ENCODE data around the gene LPIN1. TPM values are rescaled to one million over a fixed set of nuclear protein-coding genes. Genes with fewer than 3 reads are reported as not detected.

The LPIN1 gene
- total RNA-seq, 1 experiment from 2014 or later, result 43.1 TPM

- ChIA-PET POLR2A (ENCODE audit: unreplicated experiment) (no interaction called here), CTCF (no interaction called here)
- TF ChIP-seq EZH2 (IDR thresholded peaks at IDR 0.05; ENCODE audit: low read depth), result no peak
- no peak for TF ChIP-seq CTCF (conservative IDR thresholded peaks at IDR 0.05)
- no peaks in the 10 kb centered on the region for H3K9me3 ChIP-seq (ENCODE audit: insufficient read depth, low read depth)
- no peaks in the 10 kb centered on the region for H3K9me2 ChIP-seq (ENCODE audit: insufficient read depth)
- no peaks in the 10 kb centered on the region for H3K36me3 ChIP-seq (ENCODE audit: low read depth)
- no peaks in the 10 kb centered on the region for H4K20me1 ChIP-seq (ENCODE audit: insufficient read depth)
- no peaks in the 10 kb centered on the region for H3K79me2 ChIP-seq (ENCODE audit: low read depth)
- H2AFZ ChIP-seq, result no peak overlapping the region
- H3K27me3 ChIP-seq (ENCODE audit: insufficient read depth, low read depth), result no peaks in the 10 kb centered on the region
- intact Hi-C loops (cut with micrococcal nuclease; ENCODE audit: unreplicated experiment), result loop anchor here (5.0 to 10.0 kb wide), 3 partner anchors 617 to 1305 kb away; partner anchors contain the start of gene TRIB2
- DNase-seq, result peak in 1 of 2 experiments; percentile 47
- no peak overlapping the region for H3K4me3 ChIP-seq
- H3K4me2 ChIP-seq, result no peak overlapping the region
- H3F3A ChIP-seq (ENCODE audit: insufficient read depth, low read depth), result peaks cover 53% of the 10 kb centered on the region
- peaks cover 95% of the 10 kb centered on the region for H3K4me1 ChIP-seq (replicated peaks; ENCODE audit: insufficient read depth)
- no TSS peak for BruUV-seq (replicated peaks)
- H3K27ac ChIP-seq, result no peak overlapping the region
Observed at GRCh38 chr2:11699686-11700670, 46.5 kb upstream of the LPIN1 start.

GRCh38 chr2:11701206-11701605 lies 45.2 kb upstream of the LPIN1 start:
- H3F3A ChIP-seq (ENCODE audit: insufficient read depth, low read depth), result peaks cover 42% of the 10 kb centered on the region
- H3K27ac ChIP-seq, result peak overlapping the region; percentile 37; the same call in 1 of the 2 replicates
- peak in 1 of 2 experiments; percentile 58 for DNase-seq
- H3K9me2 ChIP-seq (ENCODE audit: insufficient read depth), result no peaks in the 10 kb centered on the region
- no peaks in the 10 kb centered on the region for H4K20me1 ChIP-seq (ENCODE audit: insufficient read depth)
- H3K4me1 ChIP-seq (replicated peaks; ENCODE audit: insufficient read depth), result peaks cover 82% of the 10 kb centered on the region
- no peak overlapping the region for H2AFZ ChIP-seq
- no peaks in the 10 kb centered on the region for H3K36me3 ChIP-seq (ENCODE audit: low read depth)
- no peaks in the 10 kb centered on the region for H3K79me2 ChIP-seq (ENCODE audit: low read depth)
- H3K27me3 ChIP-seq (ENCODE audit: insufficient read depth, low read depth), result no peaks in the 10 kb centered on the region
- no peak overlapping the region for H3K4me3 ChIP-seq
- peak overlapping the region; percentile 3; the same call in 1 of the 2 replicates for H3K4me2 ChIP-seq
- POLR2A ChIA-PET (ENCODE audit: unreplicated experiment), result no interaction called here
- TF ChIP-seq EZH2 (IDR thresholded peaks at IDR 0.05; ENCODE audit: low read depth), result no peak
- TF ChIP-seq CTCF (conservative IDR thresholded peaks at IDR 0.05), result no peak
- intact Hi-C loops (cut with micrococcal nuclease; ENCODE audit: unreplicated experiment), result no loop called here
- BruUV-seq (replicated peaks), result no TSS peak
- no peaks in the 10 kb centered on the region; the same call in 1 of the 2 replicates for H3K9me3 ChIP-seq (ENCODE audit: insufficient read depth, low read depth)
- CTCF ChIA-PET, result no interaction called here

- ChIA-PET CTCF (no interaction called here), POLR2A (ENCODE audit: unreplicated experiment) (no interaction called here)
- peak in 1 of 2 experiments; percentile 8 for DNase-seq
- Histone ChIP-seq H3K4me3 (no peak overlapping the region), H3K4me2 (0 out of 2 replicates have a peak overlapping the region, but pooled peaks have one; percentile 3), H3K36me3 (ENCODE audit: low read depth) (no peaks in the 10 kb centered on the region), H4K20me1 (ENCODE audit: insufficient read depth) (no peaks in the 10 kb centered on the region), H3K27me3 (ENCODE audit: insufficient read depth, low read depth) (no peaks in the 10 kb centered on the region), H3K9me2 (ENCODE audit: insufficient read depth) (no peaks in the 10 kb centered on the region), H3K4me1 (replicated peaks; ENCODE audit: insufficient read depth) (peaks cover 79% of the 10 kb centered on the region), H3K79me2 (ENCODE audit: low read depth) (no peaks in the 10 kb centered on the region), H3K9me3 (ENCODE audit: insufficient read depth, low read depth) (no peaks in the 10 kb centered on the region; the same call in 1 of the 2 replicates), H3K27ac (no peak overlapping the region), H2AFZ (no peak overlapping the region), H3F3A (ENCODE audit: insufficient read depth, low read depth) (peaks cover 35% of the 10 kb centered on the region)
- no TSS peak for BruUV-seq (replicated peaks)
- intact Hi-C loops (cut with micrococcal nuclease; ENCODE audit: unreplicated experiment), result no loop called here
- no peak for TF ChIP-seq EZH2 (IDR thresholded peaks at IDR 0.05; ENCODE audit: low read depth)
- no peak for TF ChIP-seq CTCF (conservative IDR thresholded peaks at IDR 0.05)
Observed at GRCh38 chr2:11701751-11702301, 44.6 kb upstream of the LPIN1 start.

All from PC-9 (cell line).